GDM1 (cell line): ENCODE data around the gene OLR1.

Experiments
- DNase-seq: peaks from one replicate; lab custom pipeline; 2025; lab: John Stamatoyannopoulos, UW

OLR1 gene

GRCh38 chr12:10153271-10154144 lies 18.4 kb downstream of the OLR1 start:
- no peak for DNase-seq

GRCh38 chr12:10151621-10152020 lies 20.3 kb downstream of the OLR1 start:
- DNase-seq: no peak

GRCh38 chr12:10147714-10148403 lies 24.1 kb downstream of the OLR1 start:
- DNase-seq: no peak

- no peak for DNase-seq
Observed at GRCh38 chr12:10142976-10143589, 28.8 kb downstream of the OLR1 start.

DNA sequence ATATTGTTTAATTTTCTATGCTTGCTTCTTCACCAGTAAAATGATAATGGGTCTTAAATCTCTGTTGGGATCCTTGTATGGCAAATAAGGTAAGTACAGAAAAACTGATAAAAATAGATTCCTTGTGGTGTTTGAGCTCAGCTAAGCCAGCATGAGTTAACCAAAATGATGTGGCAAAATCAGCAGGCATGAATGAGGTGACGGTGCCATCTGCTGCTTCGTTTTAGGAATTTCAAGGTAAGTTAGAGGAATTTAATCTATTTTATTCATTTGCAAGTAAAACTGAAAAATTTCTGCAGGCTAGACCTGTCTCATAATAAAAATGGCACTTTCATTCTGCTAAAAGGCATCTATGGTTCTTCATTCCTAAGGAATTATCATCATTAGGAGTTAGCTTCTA lies 31.9 kb downstream of the OLR1 start:
- DNase-seq: peak; percentile 33

DNA sequence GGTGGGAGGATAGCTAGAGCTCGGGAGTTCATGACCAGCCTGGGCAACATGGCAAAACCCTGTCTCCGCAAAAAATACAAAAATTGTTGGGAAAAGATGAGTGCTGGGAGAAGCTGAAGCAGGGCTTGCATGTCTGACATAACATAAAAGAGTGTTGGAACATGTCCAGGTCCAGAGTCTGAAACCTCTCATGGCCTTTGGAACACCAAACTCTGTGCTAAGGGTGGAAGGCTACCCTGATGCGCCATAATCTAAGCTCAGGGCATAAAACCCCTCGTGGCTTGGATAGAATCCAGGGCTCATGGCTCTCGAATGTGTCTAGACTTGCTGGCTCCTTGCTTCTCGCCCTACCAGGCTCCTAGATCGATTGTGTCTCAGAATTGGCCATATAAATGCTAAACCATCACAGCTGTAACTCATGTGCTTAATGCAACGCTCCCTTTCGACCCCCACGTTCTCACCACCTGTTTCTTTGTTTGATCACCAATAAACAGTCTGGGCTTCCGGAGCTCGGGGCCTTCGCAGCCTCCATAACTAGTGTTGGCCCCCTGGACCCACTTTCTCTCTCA lies 35.2 kb downstream of the OLR1 start:
- DNase-seq: no peak

DNA sequence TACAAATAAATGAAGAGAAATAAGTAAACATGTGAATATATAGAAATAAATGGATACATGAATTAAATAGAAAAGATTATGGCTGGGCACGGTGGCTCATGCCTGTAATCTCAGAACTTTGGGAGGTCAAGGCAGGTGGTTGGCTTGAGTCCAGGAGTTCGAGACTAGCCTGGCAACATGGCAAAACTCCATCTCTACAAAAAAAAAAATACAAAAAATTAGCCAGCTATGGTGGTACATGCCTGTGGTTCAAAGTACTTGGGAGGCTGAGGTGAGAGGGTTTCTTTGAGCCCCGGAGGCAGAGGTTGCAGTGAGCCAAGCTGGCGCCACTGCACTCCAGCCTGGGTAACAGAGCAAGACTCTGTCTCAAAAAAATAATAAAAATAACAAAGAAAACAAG lies 36.8 kb downstream of the OLR1 start:
- no peak for DNase-seq

- no peak for DNase-seq
Observed at GRCh38 chr12:10132850-10133370, 39.0 kb downstream of the OLR1 start.

GRCh38 chr12:10131111-10131690 lies 40.7 kb downstream of the OLR1 start:
- no peak for DNase-seq

GRCh38 chr12:10130042-10130441 lies 41.9 kb downstream of the OLR1 start, which contains the start of gene CLEC7A:
Gene CLEC7A, minus strand, starts transcription at chr12:10130199. Its CDS starts 117 bp downstream, at chr12:10130082.
- DNase-seq: no peak

GRCh38 chr12:10128687-10129086 lies 43.2 kb downstream of the OLR1 start:
- DNase-seq: peak; percentile 23

GRCh38 chr12:10126413-10126812 lies 45.5 kb downstream of the OLR1 start:
- DNase-seq: no peak

GRCh38 chr12:10122689-10123088 lies 49.2 kb downstream of the OLR1 start:
- no peak for DNase-seq

DNA sequence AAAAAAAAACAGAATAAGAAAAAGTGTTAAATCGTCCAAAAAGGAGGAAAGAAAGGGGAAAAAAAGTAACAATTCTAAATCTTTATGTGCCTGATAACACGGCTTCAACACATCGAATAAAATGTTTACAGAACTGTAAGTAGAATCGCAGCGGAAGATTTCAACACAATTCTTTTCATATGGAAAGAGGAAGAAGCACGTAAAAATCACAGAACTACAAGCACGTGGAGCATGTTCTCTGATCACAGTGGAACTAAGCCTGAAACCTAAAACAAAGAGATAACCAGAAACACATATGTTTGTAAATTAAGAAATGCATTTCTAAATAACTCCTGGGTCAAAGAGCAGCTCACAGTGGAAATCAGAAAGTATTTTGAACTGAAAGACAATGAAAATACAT lies 50.7 kb downstream of the OLR1 start:
- no peak for DNase-seq

DNA sequence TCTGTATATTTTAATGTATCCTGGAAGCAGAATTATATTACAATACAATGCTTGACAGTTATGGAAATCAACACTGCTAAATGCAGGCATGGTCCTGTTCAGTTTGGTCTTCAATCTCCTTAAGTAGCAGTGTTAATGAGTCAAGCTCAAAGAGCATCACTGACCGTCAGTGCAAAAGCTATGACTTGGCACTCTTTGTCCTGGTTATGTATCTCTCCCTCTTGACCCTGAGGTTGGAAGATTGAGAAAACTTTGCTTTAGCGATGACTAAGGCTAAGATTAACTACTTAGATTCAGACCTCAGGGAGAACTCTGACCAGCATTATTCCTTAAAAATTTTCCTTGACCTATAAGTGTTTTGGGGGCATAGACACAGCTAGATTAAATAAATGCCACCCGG lies 52.9 kb downstream of the OLR1 start:
- no peak for DNase-seq

DNA sequence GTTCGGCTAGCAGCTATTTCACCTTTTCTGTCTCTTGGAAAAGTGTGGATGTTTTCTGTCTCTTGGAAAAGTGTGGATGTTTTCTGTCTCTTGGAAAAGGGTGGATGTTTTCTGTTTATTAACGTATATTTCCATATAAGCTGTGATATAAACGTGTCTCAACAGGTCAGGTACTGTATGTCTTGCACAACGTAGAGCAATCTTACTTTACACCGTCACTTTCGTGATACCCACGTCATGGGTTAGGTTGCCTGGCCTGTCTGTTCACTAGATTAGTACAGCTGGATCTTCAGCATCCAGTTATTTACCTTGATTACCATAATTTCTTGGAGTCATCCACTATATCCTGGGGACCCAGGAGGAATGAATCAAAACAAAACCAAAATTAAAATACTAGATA lies 56.0 kb downstream of the OLR1 start:
- no peak for DNase-seq

DNA sequence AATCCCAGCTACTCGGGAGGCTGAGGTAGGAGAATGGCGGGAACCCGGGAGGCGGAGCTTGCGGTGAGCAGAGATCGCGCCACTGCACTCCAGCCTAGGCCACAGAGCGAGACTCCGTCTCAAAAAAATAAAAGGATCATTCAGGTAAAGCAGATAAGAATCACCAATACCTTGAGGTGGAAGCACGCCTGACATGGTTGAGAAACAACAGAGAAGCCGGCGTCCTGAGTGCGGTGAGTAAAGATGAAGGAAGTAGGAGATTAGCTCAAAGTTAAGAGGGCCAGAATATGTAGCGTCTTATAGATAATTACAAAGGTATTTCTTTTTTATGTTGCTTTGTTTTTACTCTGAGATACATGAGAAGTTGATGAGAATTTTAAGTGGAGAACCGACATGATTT lies 56.6 kb downstream of the OLR1 start:
- DNase-seq: no peak

DNA sequence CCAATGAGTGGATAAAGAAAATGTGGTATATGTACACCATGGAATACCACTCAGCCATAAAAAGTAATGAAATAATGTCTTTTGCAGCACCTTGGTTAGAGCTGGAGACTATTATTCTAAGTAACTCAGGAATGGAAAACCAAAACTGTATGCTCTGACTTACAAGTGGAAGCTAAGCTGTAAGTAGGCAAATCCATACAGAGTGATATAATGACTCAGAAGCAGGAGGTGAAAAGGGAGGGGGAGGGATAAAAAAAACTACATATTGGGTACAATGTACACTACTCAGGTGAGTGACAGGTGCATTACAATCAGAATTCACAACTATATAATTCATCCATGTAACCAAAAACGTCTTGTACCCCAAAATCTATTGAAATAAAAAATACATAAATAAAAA lies 58.0 kb downstream of the OLR1 start:
- no peak for DNase-seq

- DNase-seq: no peak
Observed at GRCh38 chr12:10113075-10113474, 58.9 kb downstream of the OLR1 start.

GRCh38 chr12:10111451-10111850 lies 60.5 kb downstream of the OLR1 start:
- no peak for DNase-seq

DNA sequence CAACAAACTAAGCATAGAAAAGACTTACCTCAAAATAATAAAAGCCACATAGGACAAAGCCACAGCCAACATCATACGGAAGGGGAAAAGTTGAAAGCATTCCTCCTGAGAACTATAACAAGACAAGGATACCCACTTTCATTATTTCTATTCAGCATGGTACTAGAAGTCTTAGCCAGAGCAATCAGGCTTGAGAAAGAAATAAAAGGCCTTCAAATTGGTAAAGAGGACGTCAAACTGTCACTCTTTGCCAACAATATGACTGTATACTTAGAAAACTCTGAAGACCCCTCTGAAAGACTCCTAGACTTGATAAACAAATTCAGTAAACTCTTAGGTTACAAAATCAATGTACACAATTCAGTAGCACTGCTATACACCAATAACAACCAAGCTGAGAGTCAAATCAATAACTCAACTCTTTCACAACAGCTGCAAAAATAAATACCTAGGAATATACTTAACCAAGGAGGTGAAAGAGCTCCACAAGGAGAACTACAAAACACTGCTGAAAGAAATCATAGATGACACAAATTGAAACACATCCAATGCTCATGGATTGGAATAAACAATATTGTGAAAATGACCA lies 61.6 kb downstream of the OLR1 start:
- DNase-seq: no peak
